ENCODE results near the gene PIK3R1.

Gene PIK3R1

GRCh38 chr5:68261169-68261568 is 45.6 kb downstream of the PIK3R1 start:
- Mint-ChIP-seq H3K9me3 (no peaks in the 10 kb centered on the region), H3K4me3 (no peak overlapping the region), H3K27ac (no peak overlapping the region), H3K36me3 (no peaks in the 10 kb centered on the region), H3K27me3 (no peaks in the 10 kb centered on the region), H3K4me1 (peaks cover 55% of the 10 kb centered on the region)
- ATAC-seq, result no peak

DNA sequence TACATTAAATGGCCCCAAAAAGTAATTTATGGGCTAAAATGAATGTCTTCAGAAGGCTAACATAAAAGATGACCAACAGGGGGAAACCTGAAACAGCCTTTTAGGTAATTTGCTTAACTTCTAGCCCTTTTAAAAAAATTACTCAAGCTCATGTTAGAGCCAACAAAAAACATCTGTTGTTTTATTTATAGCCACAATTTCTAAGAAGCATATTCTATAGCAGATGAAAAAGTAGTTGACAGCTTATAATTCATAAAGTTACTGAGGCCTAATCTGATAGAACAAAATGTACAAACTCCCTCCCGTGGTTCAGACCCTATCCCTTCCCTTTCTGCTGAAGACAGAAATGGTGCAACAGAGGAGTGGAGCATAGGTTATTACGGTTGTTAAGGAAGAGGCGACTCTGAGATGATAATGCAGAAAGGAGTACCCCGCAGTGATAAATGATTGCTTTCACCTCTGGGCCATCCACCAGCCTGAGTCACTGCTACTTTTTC is 46.1 kb downstream of the PIK3R1 start:
- no peaks in the 10 kb centered on the region for H3K36me3 Mint-ChIP-seq
- no peaks in the 10 kb centered on the region for H3K27me3 Mint-ChIP-seq
- peaks cover 55% of the 10 kb centered on the region for H3K4me1 Mint-ChIP-seq

GRCh38 chr5:68264024-68264956 is 48.7 kb downstream of the PIK3R1 start:
- Mint-ChIP-seq H3K27ac (peak overlapping the region; percentile 26), H3K36me3 (no peaks in the 10 kb centered on the region), H3K4me3 (no peak overlapping the region), H3K4me1 (peaks cover 56% of the 10 kb centered on the region), H3K9me3 (no peaks in the 10 kb centered on the region), H3K27me3 (no peaks in the 10 kb centered on the region)
- no peak for ATAC-seq

More for the DNA sequence above, 46.1 kb downstream of the PIK3R1 start:
- Mint-ChIP-seq H3K27ac (no peak overlapping the region), H3K9me3 (no peaks in the 10 kb centered on the region), H3K4me3 (no peak overlapping the region)
- no peak for ATAC-seq

DNA sequence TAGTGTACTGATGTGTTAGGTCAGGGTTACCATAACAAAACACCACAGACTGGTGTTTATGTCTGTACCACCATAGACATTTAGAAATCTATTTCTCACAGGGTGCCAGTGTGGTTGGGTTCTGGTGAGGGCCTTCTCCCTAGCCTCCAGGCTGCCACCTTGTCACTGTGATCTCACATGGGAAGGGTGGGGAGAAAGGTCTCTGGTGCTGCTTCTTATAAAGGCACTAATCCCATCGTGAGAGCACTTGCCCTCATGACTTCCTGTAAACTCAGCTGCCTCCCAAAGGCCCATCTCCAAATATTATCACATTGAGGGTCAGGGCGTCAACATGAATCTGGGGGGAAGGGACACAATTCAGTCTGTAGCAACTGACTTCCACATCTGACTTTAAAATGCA is 49.8 kb downstream of the PIK3R1 start:
- H3K36me3 Mint-ChIP-seq, result no peaks in the 10 kb centered on the region
- no peak overlapping the region for H3K4me3 Mint-ChIP-seq
- peaks cover 57% of the 10 kb centered on the region for H3K4me1 Mint-ChIP-seq
- peak overlapping the region; percentile 26 for H3K27ac Mint-ChIP-seq
- H3K9me3 Mint-ChIP-seq, result no peaks in the 10 kb centered on the region
- peak; percentile 41 for ATAC-seq
- no peaks in the 10 kb centered on the region for H3K27me3 Mint-ChIP-seq

- Mint-ChIP-seq H3K4me1 (peaks cover 57% of the 10 kb centered on the region), H3K4me3 (no peak overlapping the region), H3K9me3 (no peaks in the 10 kb centered on the region), H3K27me3 (no peaks in the 10 kb centered on the region), H3K27ac (peak overlapping the region; percentile 26), H3K36me3 (no peaks in the 10 kb centered on the region)
- no peak for ATAC-seq
Observed at GRCh38 chr5:68265822-68266395, 50.4 kb downstream of the PIK3R1 start.

GRCh38 chr5:68266457-68266856 is 50.9 kb downstream of the PIK3R1 start:
- Mint-ChIP-seq H3K27ac (peak overlapping the region; percentile 26), H3K27me3 (no peaks in the 10 kb centered on the region), H3K4me3 (no peak overlapping the region), H3K9me3 (no peaks in the 10 kb centered on the region), H3K36me3 (no peaks in the 10 kb centered on the region), H3K4me1 (peaks cover 58% of the 10 kb centered on the region)
- ATAC-seq, result no peak

- H3K9me3 Mint-ChIP-seq, result no peaks in the 10 kb centered on the region
- H3K36me3 Mint-ChIP-seq, result no peaks in the 10 kb centered on the region
- H3K27ac Mint-ChIP-seq, result no peak overlapping the region
- no peaks in the 10 kb centered on the region for H3K27me3 Mint-ChIP-seq
- no peak overlapping the region for H3K4me3 Mint-ChIP-seq
- peaks cover 62% of the 10 kb centered on the region for H3K4me1 Mint-ChIP-seq
- no peak for ATAC-seq
Observed at GRCh38 chr5:68267066-68267465, 51.5 kb downstream of the PIK3R1 start.

GRCh38 chr5:68268101-68268851 is 52.7 kb downstream of the PIK3R1 start:
- Mint-ChIP-seq H3K4me1 (peaks cover 62% of the 10 kb centered on the region), H3K4me3 (no peak overlapping the region)
- no peak for ATAC-seq

GRCh38 chr5:68268852-68269130 is 53.2 kb downstream of the PIK3R1 start:
- no peak overlapping the region for H3K4me3 Mint-ChIP-seq
- peak overlapping the region; percentile 40 for H3K27ac Mint-ChIP-seq
- H3K36me3 Mint-ChIP-seq, result peaks cover under 1% of the 10 kb centered on the region
- H3K27me3 Mint-ChIP-seq, result no peaks in the 10 kb centered on the region
- H3K9me3 Mint-ChIP-seq, result no peaks in the 10 kb centered on the region
- peaks cover 62% of the 10 kb centered on the region for H3K4me1 Mint-ChIP-seq
- ATAC-seq, result no peak

More at GRCh38 chr5:68268101-68268851, 52.7 kb downstream of the PIK3R1 start:
- Mint-ChIP-seq H3K27me3 (no peaks in the 10 kb centered on the region), H3K36me3 (no peaks in the 10 kb centered on the region), H3K9me3 (no peaks in the 10 kb centered on the region), H3K27ac (peak overlapping the region; percentile 40)

DNA sequence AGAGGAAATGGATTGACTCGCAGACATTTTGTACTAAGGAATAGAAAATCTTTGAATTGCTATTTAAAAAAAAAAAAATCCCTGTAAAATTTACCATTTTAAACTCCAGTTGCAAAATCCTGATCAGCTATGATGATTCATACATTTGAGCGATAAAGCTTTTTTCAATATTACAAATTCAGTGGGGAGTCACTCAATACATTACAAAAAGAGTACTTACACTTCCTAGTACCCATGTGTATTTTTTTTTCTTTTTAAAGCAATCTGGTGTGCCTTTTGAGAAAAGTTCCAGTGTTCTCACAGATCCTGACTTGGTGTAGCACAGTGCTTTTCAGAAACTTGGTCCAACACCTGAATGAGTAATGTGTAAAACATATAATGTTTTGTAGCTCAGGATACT is 54.3 kb downstream of the PIK3R1 start:
- Mint-ChIP-seq H3K27ac (no peak overlapping the region), H3K9me3 (no peaks in the 10 kb centered on the region), H3K36me3 (peaks cover 10% of the 10 kb centered on the region), H3K27me3 (no peaks in the 10 kb centered on the region), H3K4me3 (no peak overlapping the region), H3K4me1 (peaks cover 62% of the 10 kb centered on the region)
- ATAC-seq, result no peak

- H3K27me3 Mint-ChIP-seq, result no peaks in the 10 kb centered on the region
- ATAC-seq, result no peak
- no peaks in the 10 kb centered on the region for H3K9me3 Mint-ChIP-seq
- H3K36me3 Mint-ChIP-seq, result peaks cover 17% of the 10 kb centered on the region
- H3K4me1 Mint-ChIP-seq, result peaks cover 61% of the 10 kb centered on the region
- no peak overlapping the region for H3K4me3 Mint-ChIP-seq
- H3K27ac Mint-ChIP-seq, result no peak overlapping the region
Observed at GRCh38 chr5:68270399-68270975, 54.9 kb downstream of the PIK3R1 start.

DNA sequence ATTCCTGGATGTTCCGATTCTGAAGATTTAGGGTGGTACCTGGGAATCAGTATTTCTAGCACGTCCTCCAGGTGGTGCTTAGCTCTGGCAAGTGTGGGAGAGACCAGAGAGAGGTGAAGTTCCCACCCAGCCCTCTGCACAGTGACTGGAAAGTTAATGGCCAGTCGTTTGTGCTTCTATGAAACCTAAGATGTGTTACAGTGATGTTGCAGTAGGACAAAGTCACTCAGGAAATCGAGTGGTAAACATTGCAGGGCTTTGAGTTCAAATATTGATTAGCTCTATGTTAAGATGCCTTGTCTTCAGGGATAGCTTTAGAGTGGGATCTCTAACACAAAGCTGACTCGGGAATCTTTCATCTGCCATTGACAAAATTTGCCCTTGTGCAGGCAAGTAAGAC is 55.6 kb downstream of the PIK3R1 start:
- Mint-ChIP-seq H3K27me3 (no peaks in the 10 kb centered on the region), H3K4me3 (no peak overlapping the region), H3K9me3 (no peaks in the 10 kb centered on the region), H3K4me1 (peaks cover 55% of the 10 kb centered on the region), H3K27ac (no peak overlapping the region), H3K36me3 (peaks cover 19% of the 10 kb centered on the region)
- no peak for ATAC-seq

DNA sequence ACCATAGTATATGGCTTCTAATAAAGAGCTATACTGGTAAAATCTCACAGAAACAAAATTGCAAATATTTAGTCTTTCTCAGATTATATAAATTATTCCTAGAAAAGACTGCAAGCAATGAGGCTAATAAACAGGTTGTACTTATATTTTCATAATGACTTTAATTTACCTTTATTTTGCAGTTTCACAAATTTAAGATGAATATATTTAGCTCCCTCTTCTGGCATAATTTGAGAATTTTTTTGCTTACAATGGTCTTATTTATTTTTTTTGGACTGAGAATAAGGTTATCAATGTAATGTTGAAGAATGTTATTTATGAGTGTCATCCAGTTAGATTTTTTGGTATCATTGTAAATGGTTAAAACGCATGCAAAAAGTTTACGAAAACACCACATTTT is 56.7 kb downstream of the PIK3R1 start:
- ATAC-seq, result no peak
- H3K4me3 Mint-ChIP-seq, result no peak overlapping the region
- H3K36me3 Mint-ChIP-seq, result peaks cover 31% of the 10 kb centered on the region
- H3K4me1 Mint-ChIP-seq, result peaks cover 43% of the 10 kb centered on the region
- no peaks in the 10 kb centered on the region for H3K27me3 Mint-ChIP-seq
- H3K27ac Mint-ChIP-seq, result no peak overlapping the region
- H3K9me3 Mint-ChIP-seq, result no peaks in the 10 kb centered on the region

GRCh38 chr5:68273717-68274409 is 58.3 kb downstream of the PIK3R1 start:
- no peaks in the 10 kb centered on the region for H3K9me3 Mint-ChIP-seq
- peaks cover 31% of the 10 kb centered on the region for H3K4me1 Mint-ChIP-seq
- H3K27me3 Mint-ChIP-seq, result no peaks in the 10 kb centered on the region
- no peak overlapping the region for H3K27ac Mint-ChIP-seq
- ATAC-seq, result no peak
- H3K4me3 Mint-ChIP-seq, result no peak overlapping the region
- H3K36me3 Mint-ChIP-seq, result peaks cover 40% of the 10 kb centered on the region
